ENCODE results near the gene RYR1. TPM values are rescaled to one million over a fixed set of nuclear protein-coding genes. Genes with fewer than 3 reads are reported as not detected.
A peak's percentile ranks its signal among the peaks of the same experiment; 100 is the strongest.
"Not testable (repeated sequence)": the region's sequence is repeated elsewhere in the genome, so short reads cannot be mapped to it uniquely, and the experiment has no call there.

The RYR1 gene
- total RNA-seq, 2 donors from 2014 or later: 0.84 to 3.3 TPM

DNA sequence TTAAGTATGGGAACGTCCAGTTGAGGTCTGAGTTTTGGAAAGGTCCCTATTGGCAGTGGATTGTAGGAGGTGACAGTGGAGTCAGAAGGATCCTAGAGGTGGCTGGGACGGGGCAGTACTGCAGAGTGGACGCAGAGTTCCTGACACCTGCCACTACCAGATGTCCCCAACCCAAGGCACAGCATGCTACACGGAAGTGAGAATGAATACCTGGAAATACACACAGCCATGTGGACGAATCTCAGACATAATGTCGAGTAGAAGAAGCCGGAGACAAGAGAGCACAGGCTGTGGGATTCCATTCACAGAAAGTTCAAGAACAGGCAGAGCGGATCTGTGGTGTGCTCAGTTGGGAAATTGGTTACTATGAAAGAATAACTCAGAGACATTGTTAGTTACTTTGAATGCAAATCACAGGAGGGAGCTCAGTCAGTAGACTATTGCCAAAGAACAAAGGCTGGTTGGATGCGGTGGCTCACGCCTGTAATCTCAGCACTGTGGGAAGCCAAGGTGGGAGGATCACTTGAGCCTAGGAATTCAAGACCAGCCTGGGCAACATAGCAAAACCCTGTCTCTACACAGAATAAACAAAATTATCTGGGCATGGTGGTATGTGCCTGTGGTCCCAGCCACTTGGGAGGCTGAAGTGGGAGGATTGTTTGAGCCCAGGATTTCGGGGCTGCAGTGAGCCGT is 37.4 kb downstream of the RYR1 start:
- H3K27ac ChIP-seq (ENCODE audit: low read depth, low read length): peak overlapping the region; percentile 47
- peaks cover 3% of the 10 kb centered on the region for H3K4me1 ChIP-seq (ENCODE audit: control insufficient read depth, insufficient read depth, low read length)
- H3K4me1 Mint-ChIP-seq: peaks cover 12% of the 10 kb centered on the region
- H3K9me3 Mint-ChIP-seq: no peaks in the 10 kb centered on the region
- DNase-seq: peak; percentile 81
- no peak overlapping the region for H3K4me3 ChIP-seq (ENCODE audit: low read length)
- H3K36me3 ChIP-seq (ENCODE audit: control insufficient read depth, insufficient read depth, low read length): no peaks in the 10 kb centered on the region
- H3K4me3 Mint-ChIP-seq: no peak overlapping the region
- no peaks in the 10 kb centered on the region for H3K36me3 Mint-ChIP-seq (ENCODE audit: low read depth)
- peak overlapping the region; percentile 33 for H3K9ac ChIP-seq (ENCODE audit: extremely low read depth, low read length, poor library complexity, severe bottlenecking)
- no peaks in the 10 kb centered on the region for H3K9me3 ChIP-seq (ENCODE audit: control insufficient read depth, low read length)
- TF ChIP-seq, protein P1, sequence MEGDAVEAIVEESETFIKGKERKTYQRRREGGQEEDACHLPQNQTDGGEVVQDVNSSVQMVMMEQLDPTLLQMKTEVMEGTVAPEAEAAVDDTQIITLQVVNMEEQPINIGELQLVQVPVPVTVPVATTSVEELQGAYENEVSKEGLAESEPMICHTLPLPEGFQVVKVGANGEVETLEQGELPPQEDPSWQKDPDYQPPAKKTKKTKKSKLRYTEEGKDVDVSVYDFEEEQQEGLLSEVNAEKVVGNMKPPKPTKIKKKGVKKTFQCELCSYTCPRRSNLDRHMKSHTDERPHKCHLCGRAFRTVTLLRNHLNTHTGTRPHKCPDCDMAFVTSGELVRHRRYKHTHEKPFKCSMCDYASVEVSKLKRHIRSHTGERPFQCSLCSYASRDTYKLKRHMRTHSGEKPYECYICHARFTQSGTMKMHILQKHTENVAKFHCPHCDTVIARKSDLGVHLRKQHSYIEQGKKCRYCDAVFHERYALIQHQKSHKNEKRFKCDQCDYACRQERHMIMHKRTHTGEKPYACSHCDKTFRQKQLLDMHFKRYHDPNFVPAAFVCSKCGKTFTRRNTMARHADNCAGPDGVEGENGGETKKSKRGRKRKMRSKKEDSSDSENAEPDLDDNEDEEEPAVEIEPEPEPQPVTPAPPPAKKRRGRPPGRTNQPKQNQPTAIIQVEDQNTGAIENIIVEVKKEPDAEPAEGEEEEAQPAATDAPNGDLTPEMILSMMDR (conservative IDR thresholded peaks at IDR 0.05): no peak
- no peaks in the 10 kb centered on the region for H3K27me3 ChIP-seq (ENCODE audit: control insufficient read depth, insufficient read depth, low read length, poor library complexity, severe bottlenecking)
- peak overlapping the region; percentile 92 for H3K27ac Mint-ChIP-seq
- H3K27me3 Mint-ChIP-seq (ENCODE audit: insufficient read depth): no peaks in the 10 kb centered on the region
- 79 to 85% methylated on average over 11 to 12 of the region's 12 CpGs for WGBS, 2 experiments (ENCODE audit: insufficient coverage in 1 of 2, insufficient read length in 1 of 2)

DNA sequence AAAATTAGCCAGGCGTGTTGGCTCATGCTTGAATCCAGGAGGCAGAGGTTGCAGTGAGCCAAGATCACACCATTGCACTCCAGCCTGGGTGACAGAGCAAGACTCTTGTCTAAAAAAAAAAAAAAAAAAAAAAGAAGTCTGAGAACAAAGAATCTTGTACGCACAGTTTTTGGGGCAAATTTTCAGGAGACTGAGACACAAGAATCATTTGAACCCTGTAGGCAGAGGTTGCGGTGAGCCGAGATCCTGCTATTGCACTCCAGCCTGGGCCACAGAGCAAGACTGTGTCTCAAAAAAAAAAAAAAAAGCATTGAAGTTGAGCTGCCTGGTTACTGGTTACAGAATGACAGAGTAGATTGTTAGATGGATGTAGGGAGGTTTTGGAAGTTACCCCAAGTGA is 39.2 kb downstream of the RYR1 start:
- not testable (repeated sequence) for H3K27ac ChIP-seq (ENCODE audit: low read depth, low read length); H3K4me3 ChIP-seq (ENCODE audit: low read length); DNase-seq; H3K36me3 Mint-ChIP-seq (ENCODE audit: low read depth); H3K27me3 Mint-ChIP-seq (ENCODE audit: insufficient read depth); H3K27ac Mint-ChIP-seq; H3K4me3 Mint-ChIP-seq; H3K4me1 ChIP-seq (ENCODE audit: control insufficient read depth, insufficient read depth, low read length); H3K27me3 ChIP-seq (ENCODE audit: control insufficient read depth, insufficient read depth, low read length, poor library complexity, severe bottlenecking); H3K9me3 ChIP-seq (ENCODE audit: control insufficient read depth, low read length); H3K36me3 ChIP-seq (ENCODE audit: control insufficient read depth, insufficient read depth, low read length); H3K9ac ChIP-seq (ENCODE audit: extremely low read depth, low read length, poor library complexity, severe bottlenecking); H3K9me3 Mint-ChIP-seq
- peaks cover 12% of the 10 kb centered on the region for H3K4me1 Mint-ChIP-seq
- 92 to 100% methylated on average over 3 to 4 of the region's 4 CpGs for WGBS, 2 experiments (ENCODE audit: insufficient coverage in 1 of 2, insufficient read length in 1 of 2)

DNA sequence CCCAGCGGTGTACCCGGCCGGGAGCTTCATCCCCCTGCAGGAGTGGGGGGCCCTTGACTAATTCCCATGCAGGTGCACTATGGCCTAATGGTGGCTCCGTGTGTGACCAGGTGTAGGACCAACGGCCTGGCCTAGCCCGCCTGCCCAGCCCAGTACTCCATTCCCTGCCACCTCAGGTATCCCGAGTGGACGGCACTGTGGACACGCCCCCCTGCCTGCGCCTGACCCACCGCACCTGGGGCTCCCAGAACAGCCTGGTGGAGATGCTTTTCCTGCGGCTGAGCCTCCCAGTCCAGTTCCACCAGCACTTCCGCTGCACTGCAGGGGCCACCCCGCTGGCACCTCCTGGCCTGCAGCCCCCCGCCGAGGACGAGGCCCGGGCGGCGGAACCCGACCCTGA is 39.7 kb downstream of the RYR1 start:
- Histone ChIP-seq H3K27me3 (ENCODE audit: control insufficient read depth, insufficient read depth, low read length, poor library complexity, severe bottlenecking) (no peaks in the 10 kb centered on the region), H3K9ac (ENCODE audit: extremely low read depth, low read length, poor library complexity, severe bottlenecking) (no peak overlapping the region), H3K4me1 (ENCODE audit: control insufficient read depth, insufficient read depth, low read length) (peaks cover 3% of the 10 kb centered on the region), H3K27ac (ENCODE audit: low read depth, low read length) (no peak overlapping the region), H3K4me3 (ENCODE audit: low read length) (no peak overlapping the region), H3K36me3 (ENCODE audit: control insufficient read depth, insufficient read depth, low read length) (no peaks in the 10 kb centered on the region), H3K9me3 (ENCODE audit: control insufficient read depth, low read length) (no peaks in the 10 kb centered on the region)
- H3K36me3 Mint-ChIP-seq (ENCODE audit: low read depth): no peaks in the 10 kb centered on the region
- no peak for DNase-seq
- H3K27ac Mint-ChIP-seq: no peak overlapping the region
- TF ChIP-seq, protein P1 (conservative IDR thresholded peaks at IDR 0.05): no peak
- H3K4me3 Mint-ChIP-seq: no peak overlapping the region
- H3K4me1 Mint-ChIP-seq: peaks cover 12% of the 10 kb centered on the region
- H3K9me3 Mint-ChIP-seq: no peaks in the 10 kb centered on the region
- 94 to 100% methylated on average over 10 to 21 of the region's 21 CpGs for WGBS, 2 experiments (ENCODE audit: insufficient coverage in 1 of 2, insufficient read length in 1 of 2)
- H3K27me3 Mint-ChIP-seq (ENCODE audit: insufficient read depth): no peaks in the 10 kb centered on the region
